ENCODE data around the gene DPH5.

Gene DPH5

DNA sequence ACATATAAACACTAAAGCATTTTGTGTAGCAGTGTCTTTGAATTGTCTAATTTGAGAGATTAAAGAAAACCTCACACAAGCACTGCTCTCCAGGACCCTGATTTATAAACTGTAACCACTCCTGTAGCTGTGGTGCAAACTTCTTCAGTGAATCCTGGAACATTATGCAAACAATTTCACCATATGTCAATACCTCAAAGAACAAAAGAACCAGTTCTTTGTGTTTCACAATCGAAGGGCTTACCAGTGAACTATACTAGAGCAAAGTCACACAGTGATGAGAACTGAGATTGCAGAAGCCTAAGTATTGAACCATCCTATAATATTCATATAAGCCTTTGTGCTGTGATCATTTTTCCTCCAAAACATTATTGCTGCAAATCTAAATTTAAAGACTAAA is 21.5 kb downstream of the DPH5 start:
- H3K4me3 ChIP-seq (ENCODE audit: low read depth, low read length): no peak overlapping the region
- TF ChIP-seq, protein P1, sequence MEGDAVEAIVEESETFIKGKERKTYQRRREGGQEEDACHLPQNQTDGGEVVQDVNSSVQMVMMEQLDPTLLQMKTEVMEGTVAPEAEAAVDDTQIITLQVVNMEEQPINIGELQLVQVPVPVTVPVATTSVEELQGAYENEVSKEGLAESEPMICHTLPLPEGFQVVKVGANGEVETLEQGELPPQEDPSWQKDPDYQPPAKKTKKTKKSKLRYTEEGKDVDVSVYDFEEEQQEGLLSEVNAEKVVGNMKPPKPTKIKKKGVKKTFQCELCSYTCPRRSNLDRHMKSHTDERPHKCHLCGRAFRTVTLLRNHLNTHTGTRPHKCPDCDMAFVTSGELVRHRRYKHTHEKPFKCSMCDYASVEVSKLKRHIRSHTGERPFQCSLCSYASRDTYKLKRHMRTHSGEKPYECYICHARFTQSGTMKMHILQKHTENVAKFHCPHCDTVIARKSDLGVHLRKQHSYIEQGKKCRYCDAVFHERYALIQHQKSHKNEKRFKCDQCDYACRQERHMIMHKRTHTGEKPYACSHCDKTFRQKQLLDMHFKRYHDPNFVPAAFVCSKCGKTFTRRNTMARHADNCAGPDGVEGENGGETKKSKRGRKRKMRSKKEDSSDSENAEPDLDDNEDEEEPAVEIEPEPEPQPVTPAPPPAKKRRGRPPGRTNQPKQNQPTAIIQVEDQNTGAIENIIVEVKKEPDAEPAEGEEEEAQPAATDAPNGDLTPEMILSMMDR (IDR thresholded peaks at IDR 0.05; ENCODE audit: low read depth, low read length): no peak

GRCh38 chr1:101003012-101003650 is 22.5 kb downstream of the DPH5 start:
- H3K4me3 ChIP-seq (ENCODE audit: low read depth, low read length): no peak overlapping the region
- TF ChIP-seq, protein P1 (IDR thresholded peaks at IDR 0.05; ENCODE audit: low read depth, low read length): no peak

GRCh38 chr1:101002551-101002950 is 23.0 kb downstream of the DPH5 start:
- no peak overlapping the region for H3K4me3 ChIP-seq (ENCODE audit: low read depth, low read length)
- TF ChIP-seq, protein P1 (IDR thresholded peaks at IDR 0.05; ENCODE audit: low read depth, low read length): no peak

DNA sequence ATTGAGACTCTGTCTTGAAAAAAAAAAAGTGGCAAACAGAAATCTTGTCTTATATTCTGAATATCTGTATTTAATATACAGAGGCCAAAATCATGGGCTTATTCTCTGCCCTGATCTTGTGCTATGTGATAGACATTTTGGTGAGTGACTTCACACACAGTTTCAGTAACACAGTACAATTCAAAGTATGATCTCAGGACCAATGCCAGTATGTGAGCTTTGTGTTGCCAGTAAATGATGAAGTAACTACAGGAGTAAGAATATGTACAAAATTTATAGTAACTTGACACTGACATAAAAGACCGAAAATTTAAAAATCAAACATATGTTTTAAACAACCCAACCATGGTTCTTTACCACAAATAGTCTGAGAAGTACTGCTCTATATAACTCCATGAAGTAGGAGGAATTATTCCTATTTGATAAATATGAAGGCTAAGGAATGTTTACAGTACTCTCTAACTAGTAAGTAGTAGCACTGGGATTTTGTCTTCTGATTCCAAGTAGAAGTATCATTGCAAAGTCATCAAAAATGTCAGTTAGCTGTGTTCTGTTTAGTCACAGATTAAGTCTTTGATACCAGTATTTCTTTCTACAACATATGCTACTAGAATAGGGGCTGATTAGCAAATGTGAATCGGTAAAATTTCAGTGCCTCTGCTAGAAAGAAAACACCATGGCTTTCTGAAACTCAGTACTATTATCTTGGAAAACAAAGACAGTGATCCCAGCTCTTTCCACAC is 25.3 kb downstream of the DPH5 start:
- H3K4me3 ChIP-seq (ENCODE audit: low read depth, low read length): no peak overlapping the region
- TF ChIP-seq, protein P1 (IDR thresholded peaks at IDR 0.05; ENCODE audit: low read depth, low read length): no peak

DNA sequence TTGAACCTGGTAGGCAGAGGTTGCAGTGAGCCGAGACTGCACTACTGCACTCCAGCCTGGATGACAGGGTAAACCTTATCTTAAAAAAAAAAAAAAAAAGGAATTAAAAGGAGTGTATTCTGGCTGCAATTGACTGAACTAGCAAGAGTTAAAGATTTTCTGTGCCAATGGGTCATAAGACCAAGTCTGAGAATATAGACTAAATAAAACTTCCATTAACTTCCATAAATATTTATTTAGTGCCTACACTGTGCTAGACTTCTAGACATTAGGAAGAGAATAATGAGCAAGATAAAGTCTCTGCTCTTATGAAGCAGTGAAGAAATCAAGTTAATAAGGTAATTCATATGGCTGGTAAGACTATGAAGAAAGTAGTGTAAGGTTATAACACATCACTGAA is 27.2 kb downstream of the DPH5 start:
- TF ChIP-seq, protein P1 (IDR thresholded peaks at IDR 0.05; ENCODE audit: low read depth, low read length): no peak

DNA sequence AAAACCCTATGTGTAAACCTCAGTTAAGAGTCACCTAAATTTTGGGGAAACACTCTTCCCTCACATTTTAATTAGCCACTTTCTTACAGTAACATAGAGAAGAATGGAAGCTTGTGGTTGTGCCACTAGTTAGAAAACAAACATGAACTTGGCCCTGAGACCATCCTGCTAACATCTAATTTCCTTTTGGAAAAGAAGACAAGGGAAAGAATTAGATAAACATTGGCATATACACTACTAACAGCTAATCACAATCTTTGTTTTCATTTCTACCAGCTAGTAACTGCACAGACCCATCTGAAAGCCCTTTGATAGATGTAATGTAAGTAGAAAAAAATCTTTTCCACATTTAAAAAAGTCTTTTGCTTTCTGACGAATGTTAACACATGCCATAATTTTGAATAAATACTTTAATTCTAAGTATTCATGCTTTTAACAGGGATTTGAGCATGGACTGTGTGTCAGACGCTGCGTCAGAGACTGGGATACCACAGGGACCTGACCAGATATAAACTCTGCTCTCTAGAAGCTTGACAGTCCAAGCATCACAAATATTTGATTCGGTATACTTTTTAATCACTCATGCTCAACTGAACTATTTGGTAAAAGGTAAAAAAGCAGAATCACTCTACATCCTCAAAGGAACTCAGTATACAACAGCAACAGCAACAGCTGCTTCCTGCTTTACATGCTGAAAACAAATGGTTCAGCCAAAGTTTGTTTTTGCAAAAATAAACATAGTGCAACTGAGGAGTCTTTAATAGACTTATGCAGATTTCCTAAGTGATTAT is 30.2 kb downstream of the DPH5 start:
- H3K4me3 ChIP-seq (ENCODE audit: low read depth, low read length): no peak overlapping the region
- TF ChIP-seq, protein P1 (IDR thresholded peaks at IDR 0.05; ENCODE audit: low read depth, low read length): no peak

More for the DNA sequence above, 27.2 kb downstream of the DPH5 start:
- H3K4me3 ChIP-seq (ENCODE audit: low read depth, low read length): no peak overlapping the region

Data from WI38 (cell line).